Measurements from ENCODE around the gene LDLRAD4.

LDLRAD4 gene

GRCh38 chr18:13440277-13441248 lies 222.0 kb downstream of the LDLRAD4 start:
- no peak for DNase-seq (ENCODE audit: low read depth in 1 of 2, low spot score in 1 of 2)

- no peak for DNase-seq (ENCODE audit: low read depth in 1 of 2, low spot score in 1 of 2)
These were observed 223.2 kb downstream of the LDLRAD4 start for GRCh38 chr18:13441736-13442135.

GRCh38 chr18:13442451-13442850 lies 223.9 kb downstream of the LDLRAD4 start:
- no peak for DNase-seq (ENCODE audit: low read depth in 1 of 2, low spot score in 1 of 2)

- no peak for DNase-seq (ENCODE audit: low read depth in 1 of 2, low spot score in 1 of 2)
These were observed 225.0 kb downstream of the LDLRAD4 start for GRCh38 chr18:13443552-13443951.

- no peak for DNase-seq (ENCODE audit: low read depth in 1 of 2, low spot score in 1 of 2)
These were observed 226.1 kb downstream of the LDLRAD4 start for GRCh38 chr18:13444430-13445240.

GRCh38 chr18:13445241-13445897 lies 226.8 kb downstream of the LDLRAD4 start:
- no peak for DNase-seq (ENCODE audit: low read depth in 1 of 2, low spot score in 1 of 2)

GRCh38 chr18:13446024-13446423 lies 227.5 kb downstream of the LDLRAD4 start:
- no peak for DNase-seq (ENCODE audit: low read depth in 1 of 2, low spot score in 1 of 2)

GRCh38 chr18:13446610-13447461 lies 228.3 kb downstream of the LDLRAD4 start:
- no peak for DNase-seq (ENCODE audit: low read depth in 1 of 2, low spot score in 1 of 2)

GRCh38 chr18:13447621-13448334 lies 229.2 kb downstream of the LDLRAD4 start:
- no peak for DNase-seq (ENCODE audit: low read depth in 1 of 2, low spot score in 1 of 2)

- DNase-seq (ENCODE audit: low read depth in 1 of 2, low spot score in 1 of 2) = no peak
These were observed 229.8 kb downstream of the LDLRAD4 start for GRCh38 chr18:13448335-13448795.

- no peak for DNase-seq (ENCODE audit: low read depth in 1 of 2, low spot score in 1 of 2)
These were observed 231.1 kb downstream of the LDLRAD4 start for GRCh38 chr18:13449651-13450050.

- DNase-seq (ENCODE audit: low read depth in 1 of 2, low spot score in 1 of 2) = no peak
These were observed 232.0 kb downstream of the LDLRAD4 start for GRCh38 chr18:13450289-13451212.

GRCh38 chr18:13451213-13451540 lies 232.6 kb downstream of the LDLRAD4 start:
- no peak for DNase-seq (ENCODE audit: low read depth in 1 of 2, low spot score in 1 of 2)

- no peak for DNase-seq (ENCODE audit: low read depth in 1 of 2, low spot score in 1 of 2)
These were observed 233.3 kb downstream of the LDLRAD4 start for GRCh38 chr18:13451661-13452387.

- DNase-seq (ENCODE audit: low read depth in 1 of 2, low spot score in 1 of 2) = no peak
These were observed 233.8 kb downstream of the LDLRAD4 start for GRCh38 chr18:13452388-13452811.

- DNase-seq (ENCODE audit: low read depth in 1 of 2, low spot score in 1 of 2) = no peak
These were observed 234.5 kb downstream of the LDLRAD4 start for GRCh38 chr18:13452871-13453680.

- DNase-seq (ENCODE audit: low read depth in 1 of 2, low spot score in 1 of 2) = no peak
These were observed 235.2 kb downstream of the LDLRAD4 start for GRCh38 chr18:13453714-13454113.
